ENCODE data around the gene NDFIP1. TPM values are rescaled to one million over a fixed set of nuclear protein-coding genes. Genes with fewer than 3 reads are reported as not detected.
A peak's percentile ranks its signal among the peaks of the same experiment; 100 is the strongest.

Gene NDFIP1
- polyA plus RNA-seq, 1 donor (not counting 4 experiments of a cell fraction or from before 2014, with no cell fraction given), result 38.2 TPM

DNA sequence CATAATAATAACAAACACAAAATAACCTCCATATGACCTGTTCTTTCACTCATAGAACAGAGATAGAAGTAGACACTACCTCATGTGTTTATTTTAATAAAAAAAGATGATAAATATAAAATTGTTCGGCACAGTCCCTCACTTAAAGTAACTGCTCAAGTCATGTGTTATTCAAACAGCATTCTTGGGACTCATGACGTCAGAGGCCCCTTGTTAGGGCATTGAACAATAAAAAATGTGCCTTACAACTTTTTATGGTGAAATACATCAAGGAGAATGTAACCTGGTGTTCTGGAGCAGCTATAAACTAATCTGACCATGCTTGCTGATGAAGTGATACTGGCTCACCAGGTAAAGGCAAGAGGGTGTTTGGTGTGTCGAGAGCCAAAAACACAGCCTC lies 12.2 kb upstream of the NDFIP1 start:
- FAIRE-seq (no peak), DNase-seq (ENCODE audit: low read depth, low spot score) (no peak)
- Histone ChIP-seq H3K9me3 (ENCODE audit: control insufficient read depth, low read depth, low read length) (no peaks in the 10 kb centered on the region), H3K27me3 (ENCODE audit: control insufficient read depth, extremely low read depth, insufficient read depth, low read length) (no peaks in the 10 kb centered on the region), H4K20me1 (ENCODE audit: control insufficient read depth, extremely low read depth, insufficient read depth, low read length) (no peaks in the 10 kb centered on the region), H3K79me2 (ENCODE audit: control insufficient read depth, insufficient read depth, low read length) (no peaks in the 10 kb centered on the region), H3K4me2 (ENCODE audit: control insufficient read depth, extremely low read depth, insufficient read depth, low read depth, low read length) (no peak overlapping the region), H2AFZ (ENCODE audit: control insufficient read depth, low read length) (no peak overlapping the region), H3K9me1 (ENCODE audit: control insufficient read depth, extremely low read depth, insufficient read depth, low read length) (no peaks in the 10 kb centered on the region), H3K4me1 (ENCODE audit: control insufficient read depth, extremely low read depth, insufficient read depth, low read length) (peaks cover 22% of the 10 kb centered on the region), H3K9ac (ENCODE audit: control insufficient read depth, extremely low read depth, insufficient read depth, low read length) (no peak overlapping the region), H3K36me3 (ENCODE audit: control insufficient read depth in 2 of 2, extremely low read depth in 1 of 2, insufficient read depth in 2 of 2, low read length in 2 of 2) (no peaks in the 10 kb centered on the region), H3K27ac (ENCODE audit: control insufficient read depth, insufficient read depth, low read length) (no peak overlapping the region), H3K4me3 (ENCODE audit: control insufficient read depth in 2 of 3, extremely low read depth in 1 of 3, insufficient read depth in 2 of 3, low read depth in 1 of 3, low read length in 3 of 3) (no peak overlapping the region)
- no peak for TF ChIP-seq EZH2 (IDR thresholded peaks at IDR 0.05; ENCODE audit: low read length)
- TF ChIP-seq, protein P1, sequence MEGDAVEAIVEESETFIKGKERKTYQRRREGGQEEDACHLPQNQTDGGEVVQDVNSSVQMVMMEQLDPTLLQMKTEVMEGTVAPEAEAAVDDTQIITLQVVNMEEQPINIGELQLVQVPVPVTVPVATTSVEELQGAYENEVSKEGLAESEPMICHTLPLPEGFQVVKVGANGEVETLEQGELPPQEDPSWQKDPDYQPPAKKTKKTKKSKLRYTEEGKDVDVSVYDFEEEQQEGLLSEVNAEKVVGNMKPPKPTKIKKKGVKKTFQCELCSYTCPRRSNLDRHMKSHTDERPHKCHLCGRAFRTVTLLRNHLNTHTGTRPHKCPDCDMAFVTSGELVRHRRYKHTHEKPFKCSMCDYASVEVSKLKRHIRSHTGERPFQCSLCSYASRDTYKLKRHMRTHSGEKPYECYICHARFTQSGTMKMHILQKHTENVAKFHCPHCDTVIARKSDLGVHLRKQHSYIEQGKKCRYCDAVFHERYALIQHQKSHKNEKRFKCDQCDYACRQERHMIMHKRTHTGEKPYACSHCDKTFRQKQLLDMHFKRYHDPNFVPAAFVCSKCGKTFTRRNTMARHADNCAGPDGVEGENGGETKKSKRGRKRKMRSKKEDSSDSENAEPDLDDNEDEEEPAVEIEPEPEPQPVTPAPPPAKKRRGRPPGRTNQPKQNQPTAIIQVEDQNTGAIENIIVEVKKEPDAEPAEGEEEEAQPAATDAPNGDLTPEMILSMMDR (optimal IDR thresholded peaks at IDR 0.05 in 1 of 3, IDR thresholded peaks at IDR 0.05 in 1 of 3, conservative IDR thresholded peaks at IDR 0.05 in 1 of 3; ENCODE audit: extremely low read depth in 1 of 3, insufficient read depth in 2 of 3, low read length in 3 of 3), result no peak
- dilution Hi-C loops (cut with MboI; ENCODE audit: extremely low pct_ligation_motif_present, low sequenced_read_pairs), result no loop called here

- H3K27ac ChIP-seq (ENCODE audit: control insufficient read depth, insufficient read depth, low read length), result peak overlapping the region; percentile 60
- no peaks in the 10 kb centered on the region for H3K27me3 ChIP-seq (ENCODE audit: control insufficient read depth, extremely low read depth, insufficient read depth, low read length)
- no peaks in the 10 kb centered on the region for H3K36me3 ChIP-seq (ENCODE audit: control insufficient read depth in 2 of 2, extremely low read depth in 1 of 2, insufficient read depth in 2 of 2, low read length in 2 of 2)
- no peaks in the 10 kb centered on the region for H3K79me2 ChIP-seq (ENCODE audit: control insufficient read depth, insufficient read depth, low read length)
- TF ChIP-seq, protein P1 (optimal IDR thresholded peaks at IDR 0.05 in 1 of 3, IDR thresholded peaks at IDR 0.05 in 1 of 3, conservative IDR thresholded peaks at IDR 0.05 in 1 of 3; ENCODE audit: extremely low read depth in 1 of 3, insufficient read depth in 2 of 3, low read length in 3 of 3), result no peak
- no peak for TF ChIP-seq EZH2 (IDR thresholded peaks at IDR 0.05; ENCODE audit: low read length)
- no peak overlapping the region for H3K4me3 ChIP-seq (ENCODE audit: control insufficient read depth in 2 of 3, extremely low read depth in 1 of 3, insufficient read depth in 2 of 3, low read depth in 1 of 3, low read length in 3 of 3)
- H3K9me1 ChIP-seq (ENCODE audit: control insufficient read depth, extremely low read depth, insufficient read depth, low read length), result no peaks in the 10 kb centered on the region
- H2AFZ ChIP-seq (ENCODE audit: control insufficient read depth, low read length), result peak overlapping the region; percentile 18
- peak; percentile 69 for DNase-seq (ENCODE audit: low read depth, low spot score)
- peaks cover 22% of the 10 kb centered on the region for H3K4me1 ChIP-seq (ENCODE audit: control insufficient read depth, extremely low read depth, insufficient read depth, low read length)
- no peaks in the 10 kb centered on the region for H4K20me1 ChIP-seq (ENCODE audit: control insufficient read depth, extremely low read depth, insufficient read depth, low read length)
- H3K9me3 ChIP-seq (ENCODE audit: control insufficient read depth, low read depth, low read length), result no peaks in the 10 kb centered on the region
- dilution Hi-C loops (cut with MboI; ENCODE audit: extremely low pct_ligation_motif_present, low sequenced_read_pairs), result no loop called here
- peak; percentile 98 for FAIRE-seq
- peak overlapping the region; percentile 46 for H3K4me2 ChIP-seq (ENCODE audit: control insufficient read depth, extremely low read depth, insufficient read depth, low read depth, low read length)
- H3K9ac ChIP-seq (ENCODE audit: control insufficient read depth, extremely low read depth, insufficient read depth, low read length), result no peak overlapping the region
These were observed 10.9 kb upstream of the NDFIP1 start for GRCh38 chr5:142097681-142098080.
